NCI-H2171 treated with DMSO at 0.1 percent for 48 hours (cell line): ENCODE data around the gene MAPK8IP1.

Experiments used
- DNase-seq: peaks from one replicate; lab custom pipeline; 2025; lab: John Stamatoyannopoulos, UW

Gene MAPK8IP1

GRCh38 chr11:45860348-45860747, 25.1 kb upstream of the MAPK8IP1 start:
- DNase-seq: no peak

GRCh38 chr11:45860764-45861510, 24.5 kb upstream of the MAPK8IP1 start:
- no peak for DNase-seq

- DNase-seq: no peak
These were observed 21.4 kb upstream of the MAPK8IP1 start for GRCh38 chr11:45864041-45864440.

GRCh38 chr11:45869551-45869950, 15.9 kb upstream of the MAPK8IP1 start:
- no peak for DNase-seq

GRCh38 chr11:45870706-45871105, 14.7 kb upstream of the MAPK8IP1 start:
- DNase-seq: no peak

- DNase-seq: no peak
These were observed 13.8 kb upstream of the MAPK8IP1 start for GRCh38 chr11:45871638-45872037.

- peak; percentile 60 for DNase-seq
These were observed 12.6 kb upstream of the MAPK8IP1 start for GRCh38 chr11:45872651-45873356.

GRCh38 chr11:45876401-45876800, 9.1 kb upstream of the MAPK8IP1 start:
- no peak for DNase-seq

GRCh38 chr11:45877221-45877620, 8.2 kb upstream of the MAPK8IP1 start:
- DNase-seq: no peak

GRCh38 chr11:45877845-45878244, 7.6 kb upstream of the MAPK8IP1 start:
- DNase-seq: no peak

- peak; percentile 72 for DNase-seq
These were observed 5.4 kb upstream of the MAPK8IP1 start for GRCh38 chr11:45879803-45880686.

GRCh38 chr11:45880772-45881570, 4.5 kb upstream of the MAPK8IP1 start:
- peak; percentile 77 for DNase-seq

- DNase-seq: no peak
These were observed 3.6 kb upstream of the MAPK8IP1 start for GRCh38 chr11:45881708-45882368.

GRCh38 chr11:45884596-45885185, 760 bp upstream of the MAPK8IP1 start:
- DNase-seq: no peak

- DNase-seq: peak; percentile 38
These were observed 670 bp downstream of the MAPK8IP1 start for GRCh38 chr11:45885921-45886721.

GRCh38 chr11:45886816-45887520, 1.5 kb downstream of the MAPK8IP1 start:
- peak; percentile 16 for DNase-seq

GRCh38 chr11:45887587-45887986, 2.1 kb downstream of the MAPK8IP1 start:
- DNase-seq: no peak

GRCh38 chr11:45889555-45889954, 4.1 kb downstream of the MAPK8IP1 start:
- no peak for DNase-seq

GRCh38 chr11:45889966-45890365, 4.5 kb downstream of the MAPK8IP1 start:
- DNase-seq: no peak
